CD14-positive monocyte (primary cell): ENCODE data around the gene CLK2. TPM values are rescaled to one million over a fixed set of nuclear protein-coding genes. Genes with fewer than 3 reads are reported as not detected.

Source experiments
- DNase-seq, 3 donors: peaks; one replicate each; pipeline ENCODE4 v3.0.0-alpha.2; 2011 to 2022
- H2AFZ ChIP-seq: 2 replicates; pipeline ENCODE4 v1.6.0; 2012; ENCODE audit warnings: mild to moderate bottlenecking, low read depth, low read length, inconsistent platforms; ENCODE audit not compliant: insufficient read depth, poor library complexity, severe bottlenecking
- H3K27ac ChIP-seq, 2 donors: 1 replicate in 1 of 2; 2 replicates in 1 of 2; pipeline ENCODE4 v1.5.1; 2012 to 2013; ENCODE audit warnings: low read length in 2 of 2, control low read depth in 1 of 2, inconsistent platforms in 1 of 2, low read depth in 1 of 2, mild to moderate bottlenecking in 1 of 2
- H3K27me3 ChIP-seq, 2 donors: one replicate each; pipeline versions ENCODE4 v1.6.0 to v1.6.1; 2011 to 2013; ENCODE audit warnings: low read length in 2 of 2; ENCODE audit not compliant: control insufficient read depth in 2 of 2, insufficient read depth in 2 of 2
- H3K36me3 ChIP-seq, 2 donors: replicated peaks in 1 of 2; 1 replicate in 1 of 2; 2 replicates in 1 of 2; pipeline versions ENCODE4 v1.5.1 to v1.6.1; 2012 to 2013; ENCODE audit warnings: low read length in 2 of 2, control low read depth in 1 of 2, inconsistent platforms in 1 of 2, mild to moderate bottlenecking in 1 of 2; ENCODE audit not compliant: insufficient read depth in 2 of 2, control insufficient read depth in 1 of 2
- H3K4me1 ChIP-seq, 2 donors: 1 replicate in 1 of 2; 2 replicates in 1 of 2; pipeline versions ENCODE4 v1.5.1 to v1.6.1; 2012 to 2013; ENCODE audit warnings: low read length in 2 of 2, control low read depth in 1 of 2, inconsistent platforms in 1 of 2, mild to moderate bottlenecking in 1 of 2, moderate library complexity in 1 of 2; ENCODE audit not compliant: insufficient read depth in 2 of 2, control insufficient read depth in 1 of 2
- H3K4me2 ChIP-seq: replicated peaks from 2 replicates; pipeline ENCODE3; 2012; ENCODE audit warnings: low read length, moderate library complexity, mild to moderate bottlenecking; ENCODE audit not compliant: poor library complexity, severe bottlenecking; ENCODE audit errors: extremely low read depth
- H3K4me3 ChIP-seq, 3 experiments: fragments of 200-600 bp in 1 of 3; sonication (generic) in 1 of 3; replicated peaks in 1 of 3; 1 replicate in 2 of 3; 2 replicates in 1 of 3; pipeline ENCODE4 v1.5.1; 2011 to 2013; ENCODE audit warnings: low read length in 3 of 3, mild to moderate bottlenecking in 3 of 3, control low read depth in 2 of 3, low read depth in 2 of 3, inconsistent platforms in 1 of 3, moderate library complexity in 1 of 3
- H3K79me2 ChIP-seq: 2 replicates; pipeline ENCODE4 v1.6.0; 2012; ENCODE audit warnings: mild to moderate bottlenecking, control low read depth, inconsistent platforms, low read length, moderate library complexity; ENCODE audit not compliant: insufficient read depth
- H3K9ac ChIP-seq: 2 replicates; pipeline ENCODE4 v1.6.0; 2017; ENCODE audit warnings: low read length, mild to moderate bottlenecking; ENCODE audit not compliant: insufficient read depth, poor library complexity, severe bottlenecking
- H3K9me3 ChIP-seq, 2 donors: replicated peaks in 1 of 2; 1 replicate in 1 of 2; 2 replicates in 1 of 2; pipeline versions ENCODE4 v1.5.1 to v1.6.1; 2012 to 2013; ENCODE audit warnings: low read length in 2 of 2, control low read depth in 1 of 2; ENCODE audit not compliant: control insufficient read depth in 1 of 2, insufficient read depth in 1 of 2
- H4K20me1 ChIP-seq: 2 replicates; pipeline ENCODE4 v1.6.0; 2012; ENCODE audit warnings: mild to moderate bottlenecking, low read length, control low read depth, moderate library complexity; ENCODE audit not compliant: insufficient read depth
- H3K27ac Mint-ChIP-seq, 7 donors: one replicate each; pipeline ENCODE4 v1.8.0; 2020; ENCODE audit warnings: mild to moderate bottlenecking in 7 of 7, mixed read lengths in 7 of 7, moderate library complexity in 6 of 7, inconsistent platforms in 2 of 7
- H3K27me3 Mint-ChIP-seq, 3 donors: one replicate each; pipeline ENCODE4 v1.8.0; 2021 to 2022; ENCODE audit warnings: low read depth in 3 of 3, mild to moderate bottlenecking in 3 of 3, mixed read lengths in 3 of 3, moderate library complexity in 3 of 3, inconsistent platforms in 1 of 3
- H3K36me3 Mint-ChIP-seq, 2 donors: one replicate each; pipeline ENCODE4 v1.8.0; 2020; ENCODE audit warnings: mixed read lengths in 2 of 2, inconsistent platforms in 1 of 2, mild to moderate bottlenecking in 1 of 2
- H3K4me1 Mint-ChIP-seq: one replicate; pipeline ENCODE4 v1.8.0; 2020; ENCODE audit warnings: mild to moderate bottlenecking, mixed read lengths
- H3K4me3 Mint-ChIP-seq, 2 donors: one replicate each; pipeline ENCODE4 v1.8.0; 2020; ENCODE audit warnings: mild to moderate bottlenecking in 2 of 2, mixed read lengths in 2 of 2, moderate library complexity in 1 of 2
- H3K9me3 Mint-ChIP-seq, 7 donors: one replicate each; pipeline ENCODE4 v1.8.0; 2020 to 2022; ENCODE audit warnings: mixed read lengths in 7 of 7, mild to moderate bottlenecking in 6 of 7, moderate library complexity in 6 of 7, inconsistent platforms in 2 of 7
- WGBS: methylation state at CpG from one replicate; pipeline ENCODE4 v1.1.5; 2013; ENCODE audit warnings: missing lambda C conversion rate; ENCODE audit not compliant: insufficient coverage; 5-methylcytosine and 5-hydroxymethylcytosine counted together
- intact Hi-C, 2 donors: fragments of 100-400 bp; cut with micrococcal nuclease; formaldehyde crosslinking; loops; one replicate each; pipeline versions ENCODE4 v1.15.0 to v1.15.1; 2023
- polyA plus RNA-seq, 3 donors: library from polyadenylated mRNA; depleted of rRNA in 1 of 3; unstranded in 2 of 3; stranded (reverse) in 1 of 3; fragments of 300-500 nt in 2 of 3; fragments of >200 nt in 1 of 3; fragmentation: Illumina TruSeq in 2 of 3; gene quantifications; 1 replicate in 2 of 3; 2 replicates in 1 of 3; pipeline ENCODE4 v1.2.3, GENCODE V29; 2012 to 2021
- TF ChIP-seq, protein P1 (sequence below): fragments of 200-600 bp; IDR thresholded peaks from one replicate; pipeline ENCODE4 v1.8.0; 2022; ENCODE audit warnings: antibody characterized with exemption, mild to moderate bottlenecking

The CLK2 gene
- polyA plus RNA-seq, 3 donors: 7.3 to 143 (median 9.6) TPM

DNA sequence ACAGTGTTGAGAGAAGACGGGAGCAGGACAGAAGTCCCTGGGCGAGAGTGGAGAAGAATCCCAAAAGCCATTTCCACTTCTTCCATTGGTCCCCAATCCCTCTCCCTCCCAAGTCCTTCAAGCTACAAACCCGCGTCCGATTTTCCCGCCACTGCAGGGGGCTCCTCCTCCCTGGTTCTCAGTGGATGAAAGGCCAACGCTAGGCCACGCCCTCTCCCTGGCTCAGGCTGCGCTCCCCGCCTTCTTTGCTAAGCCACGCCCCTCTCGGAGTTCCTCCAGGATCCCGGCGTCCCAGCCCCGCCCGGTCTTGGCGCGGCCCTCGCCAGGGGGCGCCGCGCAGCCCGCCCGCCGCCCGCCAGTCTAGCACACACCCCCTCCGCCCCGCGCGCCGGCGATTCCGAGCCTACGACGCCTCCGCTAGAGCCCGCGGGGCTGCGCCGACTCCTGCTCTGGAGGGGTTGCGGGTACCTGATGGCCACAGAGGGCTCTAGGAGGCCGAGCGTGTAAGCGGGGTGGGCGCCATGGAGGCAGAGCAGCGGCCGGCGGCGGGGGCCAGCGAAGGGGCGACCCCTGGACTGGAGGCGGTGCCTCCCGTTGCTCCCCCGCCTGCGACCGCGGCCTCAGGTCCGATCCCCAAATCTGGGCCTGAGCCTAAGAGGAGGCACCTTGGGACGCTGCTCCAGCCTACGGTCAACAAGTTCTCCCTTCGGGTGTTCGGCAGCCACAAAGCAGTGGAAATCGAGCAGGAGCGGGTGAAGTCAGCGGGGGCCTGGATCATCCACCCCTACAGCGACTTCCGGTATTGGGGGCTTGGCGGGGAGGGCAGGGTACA lies 4.0 kb upstream of the CLK2 start, which contains the start of gene HCN3:
Gene HCN3, plus strand, starts transcription at position 394 of the 832 bp plus-strand sequence. Its CDS starts 128 bp downstream, at position 522.
- Mint-ChIP-seq H3K9me3 (no peaks in the 10 kb centered on the region), H3K4me1 (peaks cover 33% of the 10 kb centered on the region), H3K27ac (peak within 1 kb of the TSS in 1 of 7 donors; percentile 9), H3K27me3 (peaks cover 12 to 19% (median 14%) of the 10 kb centered on the region in 3 donors), H3K4me3 (peak within 1 kb of the TSS; percentile 75 to 87), H3K36me3 (no peaks in the 10 kb centered on the region)
- TF ChIP-seq, protein P1, sequence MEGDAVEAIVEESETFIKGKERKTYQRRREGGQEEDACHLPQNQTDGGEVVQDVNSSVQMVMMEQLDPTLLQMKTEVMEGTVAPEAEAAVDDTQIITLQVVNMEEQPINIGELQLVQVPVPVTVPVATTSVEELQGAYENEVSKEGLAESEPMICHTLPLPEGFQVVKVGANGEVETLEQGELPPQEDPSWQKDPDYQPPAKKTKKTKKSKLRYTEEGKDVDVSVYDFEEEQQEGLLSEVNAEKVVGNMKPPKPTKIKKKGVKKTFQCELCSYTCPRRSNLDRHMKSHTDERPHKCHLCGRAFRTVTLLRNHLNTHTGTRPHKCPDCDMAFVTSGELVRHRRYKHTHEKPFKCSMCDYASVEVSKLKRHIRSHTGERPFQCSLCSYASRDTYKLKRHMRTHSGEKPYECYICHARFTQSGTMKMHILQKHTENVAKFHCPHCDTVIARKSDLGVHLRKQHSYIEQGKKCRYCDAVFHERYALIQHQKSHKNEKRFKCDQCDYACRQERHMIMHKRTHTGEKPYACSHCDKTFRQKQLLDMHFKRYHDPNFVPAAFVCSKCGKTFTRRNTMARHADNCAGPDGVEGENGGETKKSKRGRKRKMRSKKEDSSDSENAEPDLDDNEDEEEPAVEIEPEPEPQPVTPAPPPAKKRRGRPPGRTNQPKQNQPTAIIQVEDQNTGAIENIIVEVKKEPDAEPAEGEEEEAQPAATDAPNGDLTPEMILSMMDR: peak; percentile 54
- Histone ChIP-seq H3K4me1 (peaks cover 28 to 35% of the 10 kb centered on the region in 2 donors), H2AFZ (peak within 1 kb of the TSS; percentile 95), H3K4me3 (peak within 1 kb of the TSS; percentile 33 to 82 (median 63)), H3K79me2 (peaks cover 8% of the 10 kb centered on the region), H3K9me3 (no peaks in the 10 kb centered on the region), H4K20me1 (peaks cover 7% of the 10 kb centered on the region), H3K27ac (no peak within 1 kb of the TSS), H3K36me3 (no peaks in the 10 kb centered on the region), H3K27me3 (peaks cover 0 to 20% of the 10 kb centered on the region in 2 donors), H3K4me2 (peak within 1 kb of the TSS; percentile 99), H3K9ac (peak within 1 kb of the TSS; percentile 56)
- DNase-seq: peak; percentile 89 to 96 (median 93)
- intact Hi-C loops: loop anchor here (2.0 to 5.0 kb wide), 2 partner anchors 14 to 45 kb away; partner anchors contain the start of genes RUSC1 (in 1 of the 2) and SCAMP3 (in 1 of the 2)
- under 1% methylated on average over 63 of the region's 68 CpGs for WGBS

DNA sequence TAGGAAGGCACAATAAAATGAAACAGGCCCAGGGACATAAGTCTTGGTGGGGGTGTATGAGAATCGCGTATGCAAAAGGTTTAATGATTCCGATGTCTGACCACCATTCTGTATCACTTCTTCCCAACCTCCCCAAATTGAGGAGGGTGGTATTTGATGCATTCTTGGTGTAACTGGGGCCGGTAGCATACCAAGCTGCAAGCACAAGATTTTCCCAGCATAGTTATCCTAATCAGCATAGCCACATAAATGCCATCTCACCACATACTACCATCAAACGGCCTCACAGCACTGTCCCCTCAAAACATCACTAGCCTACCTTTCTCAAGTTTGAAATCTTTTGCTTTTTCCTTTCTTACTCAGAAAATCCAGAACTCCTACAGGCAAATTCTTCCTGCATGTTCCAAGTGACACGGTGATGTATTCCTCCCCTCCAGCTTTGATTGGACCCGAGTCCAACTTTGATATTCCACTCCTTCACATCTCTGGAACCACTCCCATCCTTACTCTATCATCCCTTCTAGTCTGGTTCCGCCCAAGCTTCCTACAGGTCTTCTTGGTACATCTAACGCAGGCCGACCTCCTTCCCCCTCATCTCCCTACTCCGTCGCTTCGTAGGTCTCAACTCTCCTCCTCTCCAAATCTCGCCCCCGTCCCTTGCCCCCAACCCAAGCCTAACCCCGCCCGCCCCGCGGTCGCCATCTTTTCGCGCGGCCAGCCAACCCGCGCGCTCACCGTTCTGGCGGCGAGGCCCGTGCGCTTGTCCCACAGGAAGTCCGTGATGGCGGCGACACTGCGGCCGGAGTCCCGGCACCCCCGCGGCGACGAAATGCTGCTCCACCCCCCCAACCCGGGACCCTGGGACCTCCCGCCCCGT lies 600 bp downstream of the CLK2 start:
- Mint-ChIP-seq H3K27ac (peak overlapping the region; percentile 78 to 95 (median 91)), H3K9me3 (no peaks in the 10 kb centered on the region), H3K4me3 (peak overlapping the region; percentile 90 to 93), H3K27me3 (peaks cover 0 to 2% (median 2%) of the 10 kb centered on the region in 3 donors), H3K4me1 (peaks cover 23% of the 10 kb centered on the region), H3K36me3 (peaks cover 32 to 37% of the 10 kb centered on the region in 2 donors)
- H3K9me3 ChIP-seq: no peaks in the 10 kb centered on the region
- H2AFZ ChIP-seq: peak overlapping the region; percentile 87
- 0% methylated on average over 37 of the region's 44 CpGs for WGBS
- intact Hi-C loops: no loop called here
- H3K79me2 ChIP-seq: peaks cover 34% of the 10 kb centered on the region
- DNase-seq: peak in 2 of 3 donors; percentile 42 to 46
- H3K27ac ChIP-seq: peak overlapping the region; percentile 46 to 80
- H3K4me3 ChIP-seq: peak overlapping the region; percentile 69 to 97 (median 83)
- peaks cover 23 to 34% of the 10 kb centered on the region in 2 donors for H3K4me1 ChIP-seq
- peaks cover 31 to 36% of the 10 kb centered on the region in 2 donors for H3K36me3 ChIP-seq
- H4K20me1 ChIP-seq: peaks cover 40% of the 10 kb centered on the region
- H3K27me3 ChIP-seq: peaks cover 0 to 2% of the 10 kb centered on the region in 2 donors
- H3K4me2 ChIP-seq: peak overlapping the region; percentile 77
- peak overlapping the region; percentile 77 for H3K9ac ChIP-seq
- TF ChIP-seq, protein P1: no peak
